SK-N-SH treated with all-trans-retinoic acid at 6 μM for 48 hours (cell line): ENCODE measurements around the gene HDAC8.

Experiments
- ARNTL ChIP-seq: fragments of 450-650 bp; formaldehyde crosslinking; IDR thresholded peaks from 2 replicates; pipeline ENCODE4 v1.5.0; 2020; ENCODE audit warnings: low read depth, mild to moderate bottlenecking, moderate library complexity, borderline replicate concordance
- CREB5 ChIP-seq: fragments of 250-450 bp; sonication (Bioruptor Pico); IDR thresholded peaks from 2 replicates; pipeline ENCODE4 v1.5.1; 2020; ENCODE audit warnings: low read depth, mild to moderate bottlenecking, moderate library complexity
- POU6F1 ChIP-seq: fragments of 250-450 bp; sonication (Bioruptor Pico); IDR thresholded peaks from 2 replicates; pipeline ENCODE4 v1.8.0; 2021; ENCODE audit warnings: low read depth, mild to moderate bottlenecking, moderate library complexity, borderline replicate concordance
- PPARA ChIP-seq: fragments of 250-450 bp; sonication (Bioruptor Pico); IDR thresholded peaks from 2 replicates; pipeline ENCODE4 v1.5.0; 2020; ENCODE audit warnings: mild to moderate bottlenecking, borderline replicate concordance
- TOX ChIP-seq: fragments of 250-450 bp; sonication (Bioruptor Pico); IDR thresholded peaks from 2 replicates; pipeline ENCODE4 v1.8.0; 2021; ENCODE audit warnings: mild to moderate bottlenecking, moderate library complexity, borderline replicate concordance
- ZFP3 ChIP-seq: fragments of 250-450 bp; sonication (Bioruptor Pico); IDR thresholded peaks from 2 replicates; pipeline ENCODE4 v1.5.0; 2020; ENCODE audit warnings: mild to moderate bottlenecking, moderate library complexity
- ZFP30 ChIP-seq: fragments of 450-650 bp; formaldehyde crosslinking; IDR thresholded peaks from 2 replicates; pipeline ENCODE4 v1.5.0; 2022; ENCODE audit warnings: mild to moderate bottlenecking, moderate library complexity

GRCh38 chrX:72399816-72400215, 172.8 kb downstream of the HDAC8 start:
- TF ChIP-seq PPARA (CRISPR knock-in tag) (no peak), ARNTL (CRISPR knock-in tag) (no peak), POU6F1 (CRISPR knock-in tag) (no peak), TOX (CRISPR knock-in tag) (no peak), ZFP30 (CRISPR knock-in tag) (no peak), CREB5 (no peak), ZFP3 (CRISPR knock-in tag) (no peak)
